Trophoblast cell (in vitro differentiated cells and primary cell): Measurements from ENCODE around the gene KCTD15.

Experiments used
- DNase-seq, 2 donors: peaks; one replicate each; pipeline ENCODE4 v3.0.0-alpha.2; 2016
- H2AFZ ChIP-seq: 2 replicates; pipeline ENCODE4 v1.6.1; 2013; ENCODE audit warnings: low read length, moderate library complexity, mild to moderate bottlenecking; ENCODE audit not compliant: insufficient read depth, poor library complexity
- H2AK5ac ChIP-seq: 2 replicates; pipeline ENCODE4 v1.6.1; 2013; ENCODE audit warnings: mild to moderate bottlenecking, low read length
- H2BK120ac ChIP-seq: 2 replicates; pipeline ENCODE4 v1.6.1; 2013; ENCODE audit warnings: low read length, mild to moderate bottlenecking, moderate library complexity; ENCODE audit not compliant: insufficient read depth, poor library complexity
- H2BK12ac ChIP-seq: 2 replicates; pipeline ENCODE4 v1.6.1; 2013; ENCODE audit warnings: mild to moderate bottlenecking, low read length, moderate library complexity
- H2BK5ac ChIP-seq: 2 replicates; pipeline ENCODE4 v1.6.1; 2013; ENCODE audit warnings: low read length, low read depth, moderate library complexity, mild to moderate bottlenecking; ENCODE audit not compliant: poor library complexity
- H3K14ac ChIP-seq: 2 replicates; pipeline ENCODE4 v1.6.1; 2013; ENCODE audit warnings: mild to moderate bottlenecking, low read length
- H3K18ac ChIP-seq: 2 replicates; pipeline ENCODE4 v1.6.1; 2013; ENCODE audit warnings: mild to moderate bottlenecking, low read length
- H3K23ac ChIP-seq: 2 replicates; pipeline ENCODE4 v1.6.1; 2013; ENCODE audit warnings: low read length
- H3K27ac ChIP-seq: 2 replicates; pipeline ENCODE4 v1.5.1; 2013; ENCODE audit warnings: low read depth, mild to moderate bottlenecking, inconsistent platforms, low read length, moderate library complexity
- H3K27me3 ChIP-seq: 2 replicates; pipeline ENCODE4 v1.6.1; 2013; ENCODE audit warnings: inconsistent platforms, mild to moderate bottlenecking, low read length, moderate library complexity; ENCODE audit not compliant: insufficient read depth
- H3K36me3 ChIP-seq, 2 experiments: 1 replicate in 1 of 2; 2 replicates in 1 of 2; pipeline ENCODE4 v1.6.1; 2013; ENCODE audit warnings: low read length in 2 of 2, mild to moderate bottlenecking in 2 of 2, moderate library complexity in 1 of 2; ENCODE audit not compliant: insufficient read depth in 2 of 2, control insufficient read depth in 1 of 2
- H3K4ac ChIP-seq: 2 replicates; pipeline ENCODE4 v1.6.1; 2013; ENCODE audit warnings: low read depth, mild to moderate bottlenecking, low read length, moderate library complexity
- H3K4me1 ChIP-seq, 2 experiments: 1 replicate in 1 of 2; 2 replicates in 1 of 2; pipeline ENCODE4 v1.6.1; 2013; ENCODE audit warnings: low read length in 2 of 2, mild to moderate bottlenecking in 2 of 2, moderate library complexity in 1 of 2; ENCODE audit not compliant: insufficient read depth in 2 of 2, control insufficient read depth in 1 of 2
- H3K4me2 ChIP-seq: 2 replicates; pipeline ENCODE4 v1.6.1; 2013; ENCODE audit warnings: inconsistent platforms, mild to moderate bottlenecking, low read length, moderate library complexity
- H3K4me3 ChIP-seq: 2 replicates; pipeline ENCODE4 v1.5.1; 2013; ENCODE audit warnings: mild to moderate bottlenecking, low read depth, low read length, inconsistent platforms
- H3K79me1 ChIP-seq: one replicate; pipeline ENCODE4 v1.6.1; 2013; ENCODE audit warnings: low read length
- H3K79me2 ChIP-seq: 2 replicates; pipeline ENCODE4 v1.6.1; 2013; ENCODE audit warnings: low read length, mild to moderate bottlenecking; ENCODE audit not compliant: control insufficient read depth, insufficient read depth, poor library complexity
- H3K9ac ChIP-seq: 2 replicates; pipeline ENCODE4 v1.6.1; 2013; ENCODE audit warnings: mild to moderate bottlenecking, low read length
- H3K9me3 ChIP-seq: 2 replicates; pipeline ENCODE4 v1.6.1; 2013; ENCODE audit warnings: low read depth, mild to moderate bottlenecking, control low read depth, inconsistent platforms, low read length; ENCODE audit not compliant: insufficient read depth
- H4K12ac ChIP-seq: 2 replicates; pipeline ENCODE4 v1.6.1; 2013; ENCODE audit warnings: low read depth, mild to moderate bottlenecking, low read length, moderate library complexity
- H4K8ac ChIP-seq: 2 replicates; pipeline ENCODE4 v1.6.1; 2013; ENCODE audit warnings: low read depth, mild to moderate bottlenecking, low read length, moderate library complexity
- H4K91ac ChIP-seq: one replicate; pipeline ENCODE4 v1.6.1; 2013; ENCODE audit warnings: low read depth, mild to moderate bottlenecking, low read length, moderate library complexity
- whole genome bisulfite sequencing: extraction: QIAGEN DNeasy Blood & Tissue Kit; methylation state at CpG from one replicate; pipeline ENCODE4 v1.1.7; 2013; ENCODE audit warnings: missing lambda C conversion rate; ENCODE audit not compliant: insufficient read length, insufficient coverage; ENCODE audit errors: extremely low coverage; 5-methylcytosine and 5-hydroxymethylcytosine counted together

KCTD15 gene

GRCh38 chr19:33758541-33759013 is 38.1 kb upstream of the KCTD15 start:
- H4K12ac ChIP-seq = no peak overlapping the region
- no peak overlapping the region for H3K18ac ChIP-seq
- no peak overlapping the region for H2AK5ac ChIP-seq
- H3K4me1 ChIP-seq = no peaks in the 10 kb centered on the region
- H2BK12ac ChIP-seq = no peak overlapping the region
- no peak overlapping the region for H3K9ac ChIP-seq
- DNase-seq = no peak
- no peaks in the 10 kb centered on the region for H3K36me3 ChIP-seq
- no peaks in the 10 kb centered on the region for H3K9me3 ChIP-seq
- H2BK5ac ChIP-seq = no peak overlapping the region
- no peak overlapping the region for H3K14ac ChIP-seq
- no peak overlapping the region for H2AFZ ChIP-seq
- H3K79me2 ChIP-seq = no peaks in the 10 kb centered on the region
- no peak overlapping the region for H3K4ac ChIP-seq
- H3K4me3 ChIP-seq = no peak overlapping the region
- H3K27me3 ChIP-seq = no peaks in the 10 kb centered on the region
- no CpG with 5 or more reads among the region's 12 CpGs for WGBS
- H2BK120ac ChIP-seq = no peak overlapping the region
- no peaks in the 10 kb centered on the region for H3K79me1 ChIP-seq
- no peak overlapping the region for H3K4me2 ChIP-seq
- H3K23ac ChIP-seq = no peak overlapping the region
- H4K91ac ChIP-seq = no peak overlapping the region
- no peak overlapping the region for H4K8ac ChIP-seq
- no peak overlapping the region for H3K27ac ChIP-seq

- no peak overlapping the region for H3K9ac ChIP-seq
- H3K9me3 ChIP-seq = no peaks in the 10 kb centered on the region
- no peaks in the 10 kb centered on the region for H3K79me1 ChIP-seq
- no peak overlapping the region for H2BK120ac ChIP-seq
- H3K4ac ChIP-seq = no peak overlapping the region
- no peak overlapping the region for H3K14ac ChIP-seq
- no peak overlapping the region for H4K91ac ChIP-seq
- H2BK5ac ChIP-seq = no peak overlapping the region
- H3K36me3 ChIP-seq = no peaks in the 10 kb centered on the region
- no peak overlapping the region for H2AK5ac ChIP-seq
- no peak overlapping the region for H4K12ac ChIP-seq
- no peak overlapping the region for H3K27ac ChIP-seq
- H3K79me2 ChIP-seq = no peaks in the 10 kb centered on the region
- H3K23ac ChIP-seq = no peak overlapping the region
- H3K4me1 ChIP-seq = no peaks in the 10 kb centered on the region
- no peak overlapping the region for H3K4me3 ChIP-seq
- no peak overlapping the region for H3K4me2 ChIP-seq
- no peak overlapping the region for H2BK12ac ChIP-seq
- H2AFZ ChIP-seq = no peak overlapping the region
- H3K27me3 ChIP-seq = no peaks in the 10 kb centered on the region
- no peak overlapping the region for H4K8ac ChIP-seq
- no CpG with 5 or more reads among the region's 7 CpGs for WGBS
- no peak for DNase-seq
- H3K18ac ChIP-seq = no peak overlapping the region
Measured at GRCh38 chr19:33759356-33759755, 37.3 kb upstream of the KCTD15 start.

- Histone ChIP-seq H2AFZ (no peak overlapping the region), H3K36me3 (no peaks in the 10 kb centered on the region), H2AK5ac (no peak overlapping the region), H4K12ac (no peak overlapping the region), H3K9ac (no peak overlapping the region), H4K8ac (no peak overlapping the region), H4K91ac (no peak overlapping the region), H2BK12ac (no peak overlapping the region), H3K4ac (no peak overlapping the region), H3K27me3 (no peaks in the 10 kb centered on the region), H3K14ac (no peak overlapping the region), H3K79me1 (no peaks in the 10 kb centered on the region), H2BK120ac (no peak overlapping the region), H3K23ac (no peak overlapping the region), H3K79me2 (no peaks in the 10 kb centered on the region), H3K4me1 (no peaks in the 10 kb centered on the region), H3K18ac (no peak overlapping the region), H3K4me3 (no peak overlapping the region), H3K9me3 (no peaks in the 10 kb centered on the region), H2BK5ac (no peak overlapping the region), H3K4me2 (no peak overlapping the region), H3K27ac (no peak overlapping the region)
- WGBS = no CpG with 5 or more reads among the region's 11 CpGs
- DNase-seq = no peak
Measured at GRCh38 chr19:33763633-33764371, 32.9 kb upstream of the KCTD15 start.

- no peak overlapping the region for H4K12ac ChIP-seq
- no peaks in the 10 kb centered on the region for H3K9me3 ChIP-seq
- no peaks in the 10 kb centered on the region for H3K36me3 ChIP-seq
- DNase-seq = no peak
- no peak overlapping the region for H2BK12ac ChIP-seq
- no peak overlapping the region for H2AK5ac ChIP-seq
- H3K27me3 ChIP-seq = no peaks in the 10 kb centered on the region
- H3K4ac ChIP-seq = no peak overlapping the region
- H3K79me1 ChIP-seq = no peaks in the 10 kb centered on the region
- no peak overlapping the region for H3K14ac ChIP-seq
- H2BK120ac ChIP-seq = no peak overlapping the region
- H3K27ac ChIP-seq = no peak overlapping the region
- no peak overlapping the region for H4K8ac ChIP-seq
- no peak overlapping the region for H2BK5ac ChIP-seq
- no CpG with 5 or more reads among the region's 13 CpGs for WGBS
- H3K9ac ChIP-seq = no peak overlapping the region
- H3K4me3 ChIP-seq = no peak overlapping the region
- H3K4me1 ChIP-seq = no peaks in the 10 kb centered on the region
- H2AFZ ChIP-seq = no peak overlapping the region
- H4K91ac ChIP-seq = no peak overlapping the region
- H3K18ac ChIP-seq = no peak overlapping the region
- H3K23ac ChIP-seq = no peak overlapping the region
- no peak overlapping the region for H3K4me2 ChIP-seq
- no peaks in the 10 kb centered on the region for H3K79me2 ChIP-seq
Measured at GRCh38 chr19:33766623-33767022, 30.0 kb upstream of the KCTD15 start.
